Epithelial cell of esophagus (primary cell): ENCODE results near the gene RUNX3.

Experiments used
- DNase-seq: peaks from one replicate; pipeline ENCODE4 v3.0.0; 2010; ENCODE audit warnings: low read depth
- H3K4me3 ChIP-seq: 2 replicates; pipeline ENCODE4 v1.5.1; 2011; ENCODE audit warnings: mild to moderate bottlenecking, low read length, control low read depth
- CTCF ChIP-seq: IDR thresholded peaks from 2 replicates; pipeline ENCODE4 v1.5.1; 2011; ENCODE audit warnings: low read depth, mild to moderate bottlenecking, low read length, control low read depth, inconsistent platforms; ENCODE audit not compliant: insufficient read depth; ENCODE audit errors: missing control alignments

Gene RUNX3

GRCh38 chr1:24905979-24906720 lies 23.9 kb downstream of the RUNX3 start:
- no peak for TF ChIP-seq CTCF
- no peak for DNase-seq
- H3K4me3 ChIP-seq, result no peak overlapping the region

DNA sequence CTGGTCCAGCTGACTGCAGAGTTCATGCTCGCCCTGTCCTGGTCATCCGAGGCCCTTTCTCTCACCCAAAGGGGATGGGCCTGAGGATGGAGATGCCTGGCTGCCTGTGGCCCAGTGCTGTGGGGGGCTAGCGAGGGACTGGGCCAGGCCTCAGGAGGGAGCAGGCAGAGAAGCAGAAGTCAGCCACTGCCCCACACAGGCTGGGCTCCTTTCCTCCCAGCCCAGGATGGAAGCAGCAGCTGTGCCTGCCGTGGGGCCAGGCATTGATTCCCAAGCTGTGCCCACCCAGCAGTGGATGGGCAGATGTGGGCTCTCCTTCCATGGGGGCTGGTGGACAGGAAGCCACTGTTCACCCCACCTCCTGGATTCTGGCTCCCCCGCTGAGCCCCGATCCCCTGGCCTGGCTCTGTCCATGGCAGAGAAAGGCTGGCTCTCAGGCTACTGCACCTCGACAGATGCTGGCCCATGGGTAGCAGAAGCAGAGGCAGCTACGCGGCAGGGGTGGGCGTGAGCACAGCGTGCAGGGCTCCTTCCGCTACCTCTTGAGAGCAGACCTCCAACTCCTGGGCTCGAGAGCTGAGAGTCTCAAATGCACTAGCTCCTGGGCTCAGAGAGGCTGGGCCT lies 24.6 kb downstream of the RUNX3 start:
- DNase-seq, result no peak
- H3K4me3 ChIP-seq, result no peak overlapping the region
- TF ChIP-seq CTCF, result no peak

DNA sequence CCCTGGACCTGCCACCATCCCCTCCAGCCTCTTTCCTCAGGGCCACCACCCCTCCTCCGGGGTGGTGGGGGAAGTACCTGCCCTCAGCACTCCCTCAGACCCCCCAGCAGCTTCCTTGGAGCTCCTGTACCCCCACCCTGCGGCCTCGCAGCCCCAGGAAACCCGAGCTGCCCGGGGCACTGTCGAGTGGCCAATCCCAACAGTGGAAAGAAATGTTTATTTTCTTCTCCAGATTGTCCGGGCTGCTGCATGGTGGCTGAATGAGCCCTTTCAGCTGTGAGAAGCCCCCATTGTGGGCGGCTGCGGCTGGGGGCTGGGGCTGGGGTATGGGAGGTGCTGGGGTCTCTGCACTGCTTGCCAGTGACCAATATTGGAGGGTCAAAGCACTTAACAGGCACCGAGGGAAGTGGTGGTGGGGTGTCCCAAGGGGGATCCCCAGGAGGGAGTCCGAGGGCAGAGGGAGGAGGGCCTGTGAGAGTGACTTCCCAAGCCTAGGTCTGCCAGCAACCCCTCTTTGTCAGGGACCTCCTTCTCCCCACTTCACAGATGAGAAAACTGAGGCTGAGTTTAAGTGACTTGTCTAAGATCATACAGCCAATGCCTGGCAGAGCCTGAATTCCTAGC lies 25.2 kb downstream of the RUNX3 start:
- DNase-seq, result no peak
- no peak overlapping the region for H3K4me3 ChIP-seq
- no peak for TF ChIP-seq CTCF

GRCh38 chr1:24903955-24904730 lies 25.9 kb downstream of the RUNX3 start:
- no peak overlapping the region for H3K4me3 ChIP-seq
- DNase-seq, result no peak
- TF ChIP-seq CTCF, result no peak

DNA sequence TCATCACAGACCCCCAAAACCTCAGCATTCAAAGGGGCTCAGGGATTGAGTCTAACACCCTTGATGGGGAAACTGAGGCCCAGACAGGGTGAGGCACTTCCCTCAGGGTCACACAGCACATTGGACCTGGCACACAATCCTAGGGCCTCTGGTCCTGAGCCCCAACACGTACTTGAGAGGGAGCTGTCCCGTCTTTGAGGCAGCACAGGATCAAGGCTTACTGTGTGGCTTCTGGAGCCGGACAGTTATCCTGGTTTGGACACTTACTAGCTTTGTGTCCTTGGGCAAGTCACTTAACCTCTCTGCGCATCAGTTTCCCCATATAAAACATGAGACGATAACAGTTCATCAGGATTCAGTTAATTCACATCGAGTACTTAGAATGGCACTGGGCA lies 26.5 kb downstream of the RUNX3 start:
- no peak for DNase-seq
- H3K4me3 ChIP-seq, result no peak overlapping the region
- TF ChIP-seq CTCF, result no peak

GRCh38 chr1:24903011-24903461 lies 27.0 kb downstream of the RUNX3 start:
- DNase-seq, result no peak
- no peak for TF ChIP-seq CTCF
- H3K4me3 ChIP-seq, result no peak overlapping the region
